Adrenal gland (tissue), 12 donors: ENCODE measurements around the gene TOX2. TPM values are rescaled to one million over a fixed set of nuclear protein-coding genes. Genes with fewer than 3 reads are reported as not detected.

Experiments used
- DNase-seq, 7 donors: peaks; one replicate each; pipeline ENCODE4 v3.0.0-alpha.2; 2019 to 2020
- H3K27ac ChIP-seq, 5 donors: fragments of 200-600 bp; sonication (generic) in 4 of 5; 1 replicate in 3 of 5; 2 replicates in 2 of 5; pipeline versions ENCODE4 v1.5.1 to v1.8.0; 2016 to 2020; ENCODE audit warnings: mild to moderate bottlenecking in 1 of 5
- H3K27me3 ChIP-seq: fragments of 200-600 bp; 2 replicates; pipeline ENCODE4 v1.8.0; 2021
- H3K36me3 ChIP-seq, 2 donors: fragments of 200-600 bp; replicated peaks in 1 of 2; 1 replicate in 1 of 2; 2 replicates in 1 of 2; pipeline versions ENCODE4 v1.5.1 to v1.8.0; 2018 to 2022
- H3K4me1 ChIP-seq, 2 donors: fragments of 200-600 bp; replicated peaks in 1 of 2; 1 replicate in 1 of 2; 2 replicates in 1 of 2; pipeline versions ENCODE4 v1.5.1 to v1.8.0; 2018 to 2021
- H3K4me3 ChIP-seq, 4 donors: fragments of 200-600 bp; sonication (generic) in 3 of 4; one replicate each; pipeline ENCODE4 v1.5.1; 2016 to 2018
- H3K9me3 ChIP-seq, 3 donors: fragments of 200-600 bp; sonication (generic) in 1 of 3; replicated peaks in 1 of 3; 1 replicate in 2 of 3; 2 replicates in 1 of 3; pipeline versions ENCODE4 v1.5.1 to v1.8.0; 2016 to 2021
- CTCF ChIP-seq, 6 experiments: fragments of 450-650 bp in 4 of 6; fragments of 200-600 bp in 2 of 6; sonication (generic) in 1 of 6; IDR thresholded peaks; 1 replicate in 5 of 6; 2 replicates in 1 of 6; pipeline versions ENCODE4 v1.5.1 to v1.8.0; 2016 to 2021; ENCODE audit warnings: antibody characterized with exemption in 6 of 6, mild to moderate bottlenecking in 2 of 6, moderate library complexity in 1 of 6
- POLR2A ChIP-seq, 2 donors: fragments of 450-650 bp; IDR thresholded peaks; one replicate each; pipeline ENCODE4 v1.6.1; 2017; ENCODE audit warnings: antibody characterized with exemption in 2 of 2, mild to moderate bottlenecking in 2 of 2, moderate library complexity in 1 of 2
- WGBS, 4 donors: extraction: QIAGEN DNeasy Blood & Tissue Kit in 2 of 4; methylation state at CpG; one replicate each; pipeline versions ENCODE4 v1.1.5 to v1.1.7; 2013 to 2017; 5-methylcytosine and 5-hydroxymethylcytosine counted together
- intact Hi-C, 2 donors: fragments of 100-400 bp; cut with DNase I; formaldehyde crosslinking; loops; one replicate each; pipeline versions ENCODE4 v1.14.1 to v1.15.0; 2022 to 2023
- polyA plus RNA-seq, 3 donors: library from polyadenylated mRNA; stranded (reverse); fragments of 200-250 nt in 2 of 3; fragments of 350-450 nt in 1 of 3; fragmentation: Illumina TruSeq in 1 of 3; extraction: RNeasy Lipid Tissue Mini Kit (QIAGEN cat#74804) in 1 of 3; gene quantifications; one replicate each; pipeline ENCODE4 v1.2.3, GENCODE V29; 2013 to 2014
- total RNA-seq, 9 donors: library from RNA; depleted of rRNA in 4 of 9; stranded (reverse); fragments of >200 nt in 4 of 9; fragments of 120-200 nt in 1 of 9; fragmentation: NEBNext Ultra II Directional in 1 of 9; extraction: Animal tissue kit (Norgen Biotek cat#: 25700) in 1 of 9; gene quantifications; one replicate each; pipeline versions ENCODE4 v1.1.0 to v1.2.4, GENCODE V29; 2013 to 2023
- donor health status: healthy with polysubstance abuse.
- donor health status: Bipolar disorder and iron deficiency.
- donor health status: DM: yes; HTN: yes; CAD: no.
- donor health status: DM: no; HTN: no; CAD: no.
- donor health status: DM: no; HTN: no; CAD: no.
- donor health status: DM: yes; HTN: yes; CAD: no.

TOX2 gene
- total and polyA plus RNA-seq, 12 donors = 0.33 to 7.6 (median 2.8) TPM

DNA sequence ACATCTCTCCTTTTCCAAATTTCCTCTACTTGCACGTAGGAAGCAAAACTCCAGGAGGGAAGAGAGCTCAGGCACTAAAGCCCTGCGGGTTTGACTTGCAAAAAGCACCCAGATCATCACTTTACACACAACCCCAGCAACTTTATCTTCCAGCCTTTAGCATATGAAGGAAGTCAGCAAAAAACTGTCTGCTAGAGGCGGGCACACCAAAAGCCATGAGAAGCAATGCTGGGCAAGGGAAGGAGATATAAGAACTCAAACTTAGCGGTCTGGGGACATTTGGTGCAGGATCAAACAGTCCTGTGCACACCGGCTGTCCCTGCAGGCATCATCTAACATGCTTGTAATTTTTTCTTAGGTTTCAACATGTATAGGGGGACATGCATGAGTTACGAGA, 159.0 kb downstream of the TOX2 start:
- DNase-seq = peak in 1 of 7 donors; percentile 17
- 71 to 80% (median 77%) methylated on average over 6 of the region's 6 CpGs for WGBS, 4 donors
- no peak overlapping the region for H3K27ac ChIP-seq
- H3K4me1 ChIP-seq = peaks cover 0 to 7% of the 10 kb centered on the region in 2 donors
- no peak overlapping the region for H3K4me3 ChIP-seq
- no peak for TF ChIP-seq CTCF (IDR thresholded peaks at IDR 0.05)
- no peak for TF ChIP-seq POLR2A (IDR thresholded peaks at IDR 0.05)
- H3K9me3 ChIP-seq = no peaks in the 10 kb centered on the region
- H3K36me3 ChIP-seq = no peaks in the 10 kb centered on the region
- H3K27me3 ChIP-seq = no peaks in the 10 kb centered on the region
- intact Hi-C loops = no loop called here

DNA sequence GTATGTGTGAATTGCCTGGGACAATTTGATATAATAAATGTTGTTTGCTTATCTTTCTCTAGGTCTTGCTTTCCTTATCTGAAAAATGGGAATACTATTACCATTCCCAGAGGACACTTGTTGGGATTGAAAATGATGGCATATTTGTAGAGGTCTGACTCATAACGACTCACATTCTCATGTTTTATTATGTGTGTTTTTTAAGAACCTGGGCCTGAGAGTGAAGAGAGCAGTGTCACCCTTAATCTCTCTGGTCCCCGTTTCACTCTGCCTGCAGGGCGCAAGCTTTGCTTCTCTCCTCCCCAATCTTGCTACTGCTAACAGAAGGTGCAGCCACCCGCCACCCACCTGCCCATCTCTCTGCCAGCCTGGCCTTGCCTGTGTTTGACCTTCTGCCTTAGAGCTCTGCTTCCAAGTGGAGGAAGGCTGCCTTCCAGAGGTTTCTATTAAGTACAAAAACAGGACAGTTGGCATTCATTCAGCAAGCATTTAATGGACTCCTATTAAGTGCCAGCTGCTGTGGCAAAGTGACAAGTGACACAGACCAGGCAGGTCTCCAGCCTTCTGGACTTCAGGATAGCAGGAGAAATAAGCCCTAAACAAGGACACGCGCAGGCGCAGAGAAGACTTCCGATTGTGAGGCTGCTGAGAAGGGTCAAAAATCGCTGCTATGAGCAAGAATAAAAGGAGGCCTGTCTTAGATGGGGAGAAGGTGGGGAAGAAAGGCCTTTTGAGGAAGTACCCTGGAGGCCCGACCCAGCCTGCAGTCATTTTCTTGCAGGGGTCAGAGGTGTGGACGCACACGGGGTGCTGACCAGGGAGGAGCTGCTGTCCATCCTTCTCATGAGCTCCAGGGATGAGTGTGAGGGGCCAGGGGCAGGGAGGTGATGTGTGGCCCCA, 159.8 kb downstream of the TOX2 start:
- no peaks in the 10 kb centered on the region for H3K9me3 ChIP-seq
- DNase-seq = peak in 6 of 7 donors; percentile 29 to 96 (median 46)
- no peaks in the 10 kb centered on the region for H3K36me3 ChIP-seq
- TF ChIP-seq CTCF (IDR thresholded peaks at IDR 0.05) (no peak), POLR2A (IDR thresholded peaks at IDR 0.05) (no peak)
- H3K4me1 ChIP-seq = peaks cover 0 to 7% of the 10 kb centered on the region in 2 donors
- intact Hi-C loops = loop anchor here in 1 of 2 donors (5.0 kb wide), 1 partner anchor 327 kb away; no protein-coding TSS in a partner anchor
- no peak overlapping the region for H3K27ac ChIP-seq
- WGBS, 4 donors = 61 to 72% (median 67%) methylated on average over 12 of the region's 12 CpGs
- no peak overlapping the region for H3K4me3 ChIP-seq
- H3K27me3 ChIP-seq = no peaks in the 10 kb centered on the region

DNA sequence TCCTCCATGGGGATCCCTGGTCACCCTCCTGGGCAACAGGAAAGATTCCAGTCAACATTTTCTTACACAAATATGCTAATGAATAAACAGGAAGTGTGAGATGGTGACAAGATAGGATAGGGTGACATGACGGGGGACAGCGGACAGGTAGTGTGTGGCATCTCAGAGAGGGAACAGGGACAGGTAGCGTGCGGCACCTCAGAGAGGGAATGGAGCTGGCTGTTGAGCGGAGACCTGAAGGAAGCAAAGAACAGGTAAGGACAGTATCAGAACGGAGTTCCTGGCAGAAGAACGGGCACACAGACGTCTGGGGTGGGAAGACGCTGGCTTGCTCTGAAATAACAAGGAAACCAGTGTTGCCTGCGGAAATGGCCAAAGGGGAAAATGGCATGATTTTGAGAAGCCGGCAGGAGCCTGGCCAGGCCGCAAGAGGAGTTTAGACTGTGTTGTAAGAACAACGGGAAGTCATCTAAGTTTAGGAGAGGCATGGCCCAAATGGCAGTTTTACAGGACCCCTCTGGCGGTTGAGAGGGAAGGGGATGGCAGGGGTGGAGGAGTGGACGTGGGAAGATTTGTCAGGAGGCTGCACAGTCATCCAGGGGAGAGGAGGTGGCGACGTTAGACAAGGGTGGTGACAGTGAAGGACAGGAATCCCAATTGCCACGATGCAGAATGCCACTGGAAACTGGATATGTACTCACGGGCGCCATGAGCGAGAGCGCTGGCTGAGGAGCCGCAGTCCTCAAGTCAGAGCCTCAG, 160.7 kb downstream of the TOX2 start:
- peaks cover 0 to 7% of the 10 kb centered on the region in 2 donors for H3K4me1 ChIP-seq
- intact Hi-C loops = loop anchor here in 1 of 2 donors (5.0 kb wide), 1 partner anchor 328 kb away; no protein-coding TSS in a partner anchor
- no peak overlapping the region for H3K27ac ChIP-seq
- no peak for TF ChIP-seq POLR2A (IDR thresholded peaks at IDR 0.05)
- TF ChIP-seq CTCF (IDR thresholded peaks at IDR 0.05) = no peak
- no peaks in the 10 kb centered on the region for H3K36me3 ChIP-seq
- peak in 1 of 7 donors; percentile 44 for DNase-seq
- H3K4me3 ChIP-seq = no peak overlapping the region
- H3K9me3 ChIP-seq = no peaks in the 10 kb centered on the region
- H3K27me3 ChIP-seq = no peaks in the 10 kb centered on the region
- 89 to 91% (median 90%) methylated on average over 23 of the region's 23 CpGs for WGBS, 4 donors

DNA sequence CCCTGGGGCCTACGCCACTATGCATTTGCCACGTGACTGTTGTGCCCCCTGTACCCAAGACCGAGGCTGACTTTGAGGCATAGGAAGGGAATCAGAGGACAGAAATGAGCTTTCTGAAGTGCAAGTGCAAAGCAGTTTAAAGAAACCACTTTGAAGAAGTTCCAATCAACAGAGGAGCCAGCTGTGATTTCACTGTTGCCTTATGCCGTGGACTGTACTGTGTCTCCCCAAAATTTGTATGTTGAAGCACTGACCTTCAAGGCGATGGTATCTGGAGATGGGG, 161.2 kb downstream of the TOX2 start:
- intact Hi-C loops = loop anchor here in 1 of 2 donors (5.0 kb wide), 1 partner anchor 329 kb away; no protein-coding TSS in a partner anchor

More for the DNA sequence above, 161.2 kb downstream of the TOX2 start:
- TF ChIP-seq CTCF (IDR thresholded peaks at IDR 0.05) (no peak), POLR2A (IDR thresholded peaks at IDR 0.05) (no peak)
- Histone ChIP-seq H3K27me3 (no peaks in the 10 kb centered on the region), H3K36me3 (no peaks in the 10 kb centered on the region), H3K27ac (no peak overlapping the region), H3K4me3 (no peak overlapping the region), H3K9me3 (no peaks in the 10 kb centered on the region), H3K4me1 (peaks cover 0 to 7% of the 10 kb centered on the region in 2 donors)
- DNase-seq = no peak
- WGBS, 4 donors = 92 to 98% (median 93%) methylated on average over 4 to 5 of the region's 5 CpGs
